HCT116 (cell line): Measurements from ENCODE around the gene DLG2. TPM values are rescaled to one million over a fixed set of nuclear protein-coding genes. Genes with fewer than 3 reads are reported as not detected.

Experiments
- ATAC-seq: fragments of 200-7000 bp; cut with Tn5 transposase; 2 replicates; pipeline ENCODE4 v1.9.1; 2020; ENCODE audit warnings: mild to moderate bottlenecking, moderate library complexity
- BruUV-seq: library from RNA; stranded (reverse); fragments of 400-500 nt; replicated peaks from 2 replicates; lab custom pipeline; 2021; lab: Mats Ljungman, UMichigan
- CTCF ChIA-PET: fragments of 300-600 bp; sonication (Branson Sonifier 250); formaldehyde crosslinking; loops from one replicate; lab custom pipeline; 2021; ENCODE audit warnings: antibody characterized with exemption; lab: Charles Lee
- POLR2A ChIA-PET: fragments of 300-600, 350-600 bp; sonication (Branson Sonifier 250); formaldehyde crosslinking; loops from one replicate; lab custom pipeline; 2021; ENCODE audit warnings: antibody characterized with exemption; lab: Charles Lee
- RAD21 ChIA-PET, 2 experiments: fragments of 300-600 bp; sonication (Branson Sonifier 250); formaldehyde crosslinking; loops; one replicate each; lab custom pipeline; 2023; ENCODE audit warnings: low total read pairs in 2 of 2; ENCODE audit not compliant: uncharacterized antibody in 2 of 2, unreplicated experiment in 2 of 2, low non-redundant PET in 1 of 2; lab: Charles Lee
- DNase-seq: peaks from one replicate; pipeline ENCODE4 v3.0.0-alpha.2; 2010; ENCODE audit warnings: low read depth, low spot score
- H2AFZ ChIP-seq: fragments of 200-600 bp; shearing (Covaris generic), sonication (generic); 2 replicates; pipeline ENCODE4 v1.6.1; 2017; ENCODE audit warnings: low read depth, mixed run types, mixed read lengths, antibody characterized with exemption, low read length; ENCODE audit not compliant: poor library complexity, severe bottlenecking
- H3K27ac ChIP-seq: 2 replicates; pipeline ENCODE4 v1.5.1; 2012; ENCODE audit warnings: low read depth, low read length
- H3K27me3 ChIP-seq: fragments of 200-600 bp; sonication (generic); 2 replicates; pipeline ENCODE4 v1.6.1; 2016; ENCODE audit warnings: mixed run types, low read length, mixed read lengths; ENCODE audit not compliant: insufficient read depth
- H3K36me3 ChIP-seq, 2 experiments: fragments of 200-500 bp in 1 of 2; fragments of 200-600 bp in 1 of 2; sonication (Bioruptor generic) in 1 of 2; sonication (generic) in 1 of 2; 2 replicates each; pipeline versions ENCODE4 v1.5.1 to v1.6.1; 2014 to 2016; ENCODE audit warnings: low read length in 2 of 2, inconsistent platforms in 1 of 2, mixed read lengths in 1 of 2, mixed run types in 1 of 2; ENCODE audit not compliant: insufficient read depth in 2 of 2, control insufficient read depth in 1 of 2
- H3K4me1 ChIP-seq, 2 experiments: fragments of 200-600 bp in 1 of 2; sonication (generic) in 1 of 2; 2 replicates each; pipeline versions ENCODE4 v1.5.1 to v1.6.1; 2012 to 2017; ENCODE audit warnings: low read length in 2 of 2, inconsistent platforms in 1 of 2, mild to moderate bottlenecking in 1 of 2, mixed read lengths in 1 of 2, mixed run types in 1 of 2, moderate library complexity in 1 of 2; ENCODE audit not compliant: insufficient read depth in 2 of 2, control insufficient read depth in 1 of 2
- H3K4me2 ChIP-seq: fragments of 200-600 bp; sonication (generic); 2 replicates; pipeline ENCODE4 v1.6.1; 2017; ENCODE audit warnings: mixed run types, low read length, mixed read lengths
- H3K4me3 ChIP-seq, 2 experiments: fragments of 200-600 bp in 1 of 2; sonication (generic) in 1 of 2; replicated peaks in 1 of 2; 2 replicates each; pipeline ENCODE4 v1.5.1; 2011 to 2016; ENCODE audit warnings: low read length in 2 of 2, control low read depth in 1 of 2, low read depth in 1 of 2, mild to moderate bottlenecking in 1 of 2, mixed read lengths in 1 of 2, mixed run types in 1 of 2
- H3K79me2 ChIP-seq: fragments of 200-600 bp; sonication (generic); 2 replicates; pipeline ENCODE4 v1.6.1; 2017; ENCODE audit warnings: mild to moderate bottlenecking, mixed run types, low read length, moderate library complexity, mixed read lengths; ENCODE audit not compliant: insufficient read depth
- H3K9ac ChIP-seq: fragments of 200-600 bp; sonication (generic); 2 replicates; pipeline ENCODE4 v1.6.1; 2016; ENCODE audit warnings: low read length, mixed read lengths
- H3K9me2 ChIP-seq: fragments of 200-600 bp; sonication (generic), shearing (Covaris generic); 2 replicates; pipeline ENCODE4 v1.6.1; 2017; ENCODE audit warnings: mixed run types, mild to moderate bottlenecking, moderate library complexity; ENCODE audit not compliant: insufficient read depth
- H3K9me3 ChIP-seq, 2 experiments: fragments of 200-500 bp in 1 of 2; fragments of 200-600 bp in 1 of 2; sonication (Bioruptor generic) in 1 of 2; sonication (generic) in 1 of 2; 2 replicates each; pipeline ENCODE4 v1.6.1; 2014 to 2017; ENCODE audit warnings: low read length in 2 of 2, mixed read lengths in 2 of 2, inconsistent platforms in 1 of 2, low read depth in 1 of 2, mild to moderate bottlenecking in 1 of 2, mixed run types in 1 of 2, moderate library complexity in 1 of 2; ENCODE audit not compliant: control insufficient read depth in 1 of 2, insufficient read depth in 1 of 2
- H4K20me1 ChIP-seq: fragments of 200-600 bp; sonication (generic), shearing (Covaris generic); 2 replicates; pipeline ENCODE4 v1.6.1; 2017; ENCODE audit warnings: mixed run types, mild to moderate bottlenecking, moderate library complexity; ENCODE audit not compliant: insufficient read depth
- CBX3 ChIP-seq: IDR thresholded peaks from 2 replicates; pipeline ENCODE4 v1.6.1; 2012; ENCODE audit warnings: low read depth
- CEBPB ChIP-seq: IDR thresholded peaks from 2 replicates; pipeline ENCODE4 v1.6.1; 2012; ENCODE audit warnings: low read depth
- CTCF ChIP-seq, 3 experiments: fragments of 200-600 bp in 1 of 3; sonication (generic) in 1 of 3; IDR thresholded peaks in 2 of 3; conservative IDR thresholded peaks in 1 of 3; 2 replicates each; pipeline ENCODE4 v1.5.1; 2012 to 2017; ENCODE audit warnings: low read depth in 2 of 3, low read length in 2 of 3, antibody characterized with exemption in 1 of 3, borderline replicate concordance in 1 of 3, control low read depth in 1 of 3, mild to moderate bottlenecking in 1 of 3, mixed read lengths in 1 of 3, mixed run types in 1 of 3, moderate library complexity in 1 of 3; ENCODE audit not compliant: insufficient read depth in 1 of 3
- EGR1 ChIP-seq: IDR thresholded peaks from 2 replicates; pipeline ENCODE4 v1.6.1; 2012; ENCODE audit warnings: low read depth
- ELF1 ChIP-seq: IDR thresholded peaks from 2 replicates; pipeline ENCODE4 v1.6.1; 2012; ENCODE audit warnings: low read depth, borderline replicate concordance
- EZH2 ChIP-seq: fragments of 200-600 bp; sonication (generic); IDR thresholded peaks from 2 replicates; pipeline ENCODE4 v1.6.1; 2017; ENCODE audit warnings: antibody characterized with exemption, mixed run types
- EZH2phosphoT487 ChIP-seq: fragments of 200-600 bp; IDR thresholded peaks from 2 replicates; pipeline ENCODE4 v1.6.1; 2018; ENCODE audit warnings: antibody characterized with exemption, borderline replicate concordance
- FOSL1 ChIP-seq: IDR thresholded peaks from 2 replicates; pipeline ENCODE4 v1.6.1; 2012; ENCODE audit warnings: low read depth
- JUND ChIP-seq: IDR thresholded peaks from 2 replicates; pipeline ENCODE4 v1.6.1; 2012
- POLR2A ChIP-seq: IDR thresholded peaks from 2 replicates; pipeline ENCODE4 v1.7.0; 2011; ENCODE audit warnings: borderline replicate concordance; ENCODE audit not compliant: insufficient read depth, insufficient read length; ENCODE audit errors: extremely low read depth
- POLR2AphosphoS5 ChIP-seq: IDR thresholded peaks from 2 replicates; pipeline ENCODE4 v1.6.1; 2011; ENCODE audit warnings: mild to moderate bottlenecking, low read depth, low read length, moderate library complexity
- RAD21 ChIP-seq: IDR thresholded peaks from 2 replicates; pipeline ENCODE4 v1.6.1; 2012; ENCODE audit warnings: low read depth, mild to moderate bottlenecking
- SIN3A ChIP-seq: IDR thresholded peaks from 2 replicates; pipeline ENCODE4 v1.6.1; 2012; ENCODE audit warnings: low read depth
- SRF ChIP-seq: IDR thresholded peaks from 2 replicates; pipeline ENCODE4 v1.6.1; 2012; ENCODE audit warnings: low read depth
- TCF7L2 ChIP-seq: IDR thresholded peaks from 2 replicates; pipeline ENCODE4 v1.7.0; 2011; ENCODE audit warnings: borderline replicate concordance, inconsistent platforms; ENCODE audit not compliant: insufficient read depth, insufficient read length; ENCODE audit errors: extremely low read depth
- ZNF274 ChIP-seq: fragments of 200-500 bp; sonication (Bioruptor generic); IDR thresholded peaks from 2 replicates; pipeline ENCODE4 v1.6.1; 2014; ENCODE audit warnings: mild to moderate bottlenecking, low read depth, low read length, inconsistent platforms
- intact Hi-C: fragments of 100-400 bp; cut with micrococcal nuclease; formaldehyde crosslinking; loops from 2 replicates; pipeline ENCODE4 v1.10.0; 2022
- total RNA-seq: library from RNA; stranded (reverse); gene quantifications from one replicate; pipeline ENCODE4 v1.2.1, GENCODE V29; 2021; ENCODE audit not compliant: unreplicated experiment

The DLG2 gene
- total RNA-seq, 1 experiment from 2014 or later = 2.4 TPM

- no peak overlapping the region for H3K27ac ChIP-seq
- no peaks in the 10 kb centered on the region for H4K20me1 ChIP-seq
- H3K27me3 ChIP-seq = 0 out of 2 replicates have a peak, but pooled peaks cover 3% of the 10 kb centered on the region
- no TSS peak for BruUV-seq
- TF ChIP-seq CTCF (IDR thresholded peaks at IDR 0.05 in 2 of 3, conservative IDR thresholded peaks at IDR 0.05 in 1 of 3; ENCODE audit: borderline replicate concordance in 1 of 3, insufficient read depth in 1 of 3, low read depth in 2 of 3, low read length in 2 of 3) (no peak), CEBPB (no peak), ZNF274 (no peak), EZH2phosphoT487 (no peak), SRF (no peak), FOSL1 (no peak), POLR2AphosphoS5 (no peak)
- ChIA-PET RAD21 (no interaction called here), POLR2A (no interaction called here), CTCF (no interaction called here)
- H3K79me2 ChIP-seq = no peaks in the 10 kb centered on the region
- no peak overlapping the region for H3K4me3 ChIP-seq
- H3K36me3 ChIP-seq = no peaks in the 10 kb centered on the region
- no peak overlapping the region for H3K4me2 ChIP-seq
- no peaks in the 10 kb centered on the region for H3K4me1 ChIP-seq
- intact Hi-C loops = no loop called here
- H2AFZ ChIP-seq = no peak overlapping the region
- no peak for ATAC-seq
- no peak for DNase-seq
- no peaks in the 10 kb centered on the region for H3K9me3 ChIP-seq
- H3K9ac ChIP-seq = no peak overlapping the region
- no peaks in the 10 kb centered on the region for H3K9me2 ChIP-seq
Measured at GRCh38 chr11:83921447-83922192, 1705.5 kb downstream of the DLG2 start.

- no peak overlapping the region for H2AFZ ChIP-seq
- no peak for ATAC-seq
- no peak overlapping the region for H3K4me3 ChIP-seq
- POLR2A ChIA-PET = no interaction called here
- CTCF ChIA-PET = no interaction called here
- no peak overlapping the region for H3K27ac ChIP-seq
- 0 out of 2 replicates have a peak, but pooled peaks cover 3% of the 10 kb centered on the region for H3K27me3 ChIP-seq
- no peaks in the 10 kb centered on the region for H3K79me2 ChIP-seq
- DNase-seq = no peak
- no peaks in the 10 kb centered on the region for H3K36me3 ChIP-seq
- intact Hi-C loops = no loop called here
- no peak overlapping the region for H3K4me2 ChIP-seq
- H4K20me1 ChIP-seq = no peaks in the 10 kb centered on the region
- no peaks in the 10 kb centered on the region for H3K4me1 ChIP-seq
- no peaks in the 10 kb centered on the region for H3K9me3 ChIP-seq
- RAD21 ChIA-PET = no interaction called here
- BruUV-seq = no TSS peak
- no peak overlapping the region for H3K9ac ChIP-seq
- TF ChIP-seq EZH2 = no peak
- TF ChIP-seq POLR2A = no peak
- no peak for TF ChIP-seq SIN3A
- TF ChIP-seq EZH2phosphoT487 = no peak
- TF ChIP-seq ELF1 = no peak
- TF ChIP-seq ZNF274 = no peak
- TF ChIP-seq POLR2AphosphoS5 = no peak
- no peak for TF ChIP-seq EGR1
- TF ChIP-seq FOSL1 = no peak
- TF ChIP-seq SRF = no peak
- TF ChIP-seq CBX3 = no peak
- no peak for TF ChIP-seq RAD21
- TF ChIP-seq JUND = no peak
- TF ChIP-seq TCF7L2 = no peak
- H3K9me2 ChIP-seq = no peaks in the 10 kb centered on the region
Measured at GRCh38 chr11:83918476-83918875, 1708.7 kb downstream of the DLG2 start.
